ENCODE results near the gene LONRF3.

GRCh38 chrX:119003462-119003861, 29.0 kb downstream of the LONRF3 start:
- TF ChIP-seq REST (IDR thresholded peaks at IDR 0.05; ENCODE audit: insufficient read depth in 1 of 2, low read depth in 2 of 2, low read length in 2 of 2) (no peak), POLR2AphosphoS5 (IDR thresholded peaks at IDR 0.05; ENCODE audit: low read depth, low read length) (no peak), TAF1 (IDR thresholded peaks at IDR 0.05; ENCODE audit: borderline replicate concordance, insufficient read depth, low read length) (no peak), SIN3A (IDR thresholded peaks at IDR 0.05; ENCODE audit: borderline replicate concordance, insufficient read depth, low read length) (no peak), FOXP2 (optimal IDR thresholded peaks at IDR 0.05; ENCODE audit: borderline replicate concordance, extremely low read depth, extremely low read length, insufficient read depth) (no peak)
